ENCODE results near the gene SIRT3. TPM values are rescaled to one million over a fixed set of nuclear protein-coding genes. Genes with fewer than 3 reads are reported as not detected.

The SIRT3 gene
- 17.0 to 20.8 TPM (median 20.4 TPM) in 5 replicates for total RNA-seq (2022; extraction: Qiagen RNA extraction; ENCODE audit: low read depth)

GRCh38 chr11:235997-236773 is at the start of gene SIRT3:
Gene SIRT3 (minus strand): TSS chr11:236342. CDS start chr11:236328, 14 bp downstream.

DNA sequence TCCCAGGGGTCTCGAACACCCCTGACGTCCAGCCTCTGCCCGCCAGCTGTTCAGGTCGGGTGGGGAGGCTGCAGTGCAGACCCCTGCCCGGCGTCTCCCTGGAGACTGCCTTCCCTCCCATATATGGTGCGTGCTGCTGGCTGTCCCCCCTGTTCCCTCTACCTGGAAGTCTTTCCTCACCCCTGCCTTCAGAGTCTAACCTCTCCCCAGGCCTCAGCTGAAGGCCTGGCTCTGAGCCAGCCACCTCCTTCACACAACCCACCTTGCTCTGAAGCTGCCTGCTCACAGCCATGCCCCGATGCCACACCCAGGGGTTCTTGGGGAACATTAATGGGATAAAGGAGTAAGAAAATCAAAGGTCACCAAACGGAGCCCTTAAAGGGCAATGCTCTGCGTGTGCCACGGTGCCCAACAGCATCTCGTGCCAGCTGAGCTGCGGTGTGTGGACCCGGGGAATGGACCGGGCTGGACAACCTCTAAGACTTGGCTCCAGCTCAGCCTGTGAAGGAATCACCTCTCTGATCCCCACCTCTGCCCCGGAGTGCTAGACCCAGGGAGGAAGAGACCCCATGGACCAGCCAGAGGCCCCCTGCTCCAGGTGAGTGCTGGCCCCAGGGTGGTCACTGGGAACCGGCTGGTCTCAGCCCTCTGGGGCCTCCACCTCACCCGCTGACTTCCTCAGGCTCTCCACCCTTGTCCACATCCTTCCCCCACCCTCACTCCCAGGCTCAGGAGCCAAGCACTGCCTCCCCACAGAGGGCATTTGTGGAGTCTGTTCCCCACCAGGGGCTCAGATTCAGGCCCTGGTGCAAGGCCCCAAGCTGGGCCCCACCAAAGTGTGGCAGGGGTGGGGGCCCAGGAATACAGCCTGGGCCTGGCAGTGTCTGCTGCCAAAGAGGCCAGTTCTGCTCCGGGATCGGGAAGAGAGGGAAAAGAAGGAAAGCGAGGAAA is 42.1 kb upstream of the SIRT3 start, which contains the start of gene NLRP6:
TSS of gene NLRP6 (plus strand) at position 407 of the 951 bp plus-strand sequence. CDS start at position 570, 163 bp downstream.

DNA sequence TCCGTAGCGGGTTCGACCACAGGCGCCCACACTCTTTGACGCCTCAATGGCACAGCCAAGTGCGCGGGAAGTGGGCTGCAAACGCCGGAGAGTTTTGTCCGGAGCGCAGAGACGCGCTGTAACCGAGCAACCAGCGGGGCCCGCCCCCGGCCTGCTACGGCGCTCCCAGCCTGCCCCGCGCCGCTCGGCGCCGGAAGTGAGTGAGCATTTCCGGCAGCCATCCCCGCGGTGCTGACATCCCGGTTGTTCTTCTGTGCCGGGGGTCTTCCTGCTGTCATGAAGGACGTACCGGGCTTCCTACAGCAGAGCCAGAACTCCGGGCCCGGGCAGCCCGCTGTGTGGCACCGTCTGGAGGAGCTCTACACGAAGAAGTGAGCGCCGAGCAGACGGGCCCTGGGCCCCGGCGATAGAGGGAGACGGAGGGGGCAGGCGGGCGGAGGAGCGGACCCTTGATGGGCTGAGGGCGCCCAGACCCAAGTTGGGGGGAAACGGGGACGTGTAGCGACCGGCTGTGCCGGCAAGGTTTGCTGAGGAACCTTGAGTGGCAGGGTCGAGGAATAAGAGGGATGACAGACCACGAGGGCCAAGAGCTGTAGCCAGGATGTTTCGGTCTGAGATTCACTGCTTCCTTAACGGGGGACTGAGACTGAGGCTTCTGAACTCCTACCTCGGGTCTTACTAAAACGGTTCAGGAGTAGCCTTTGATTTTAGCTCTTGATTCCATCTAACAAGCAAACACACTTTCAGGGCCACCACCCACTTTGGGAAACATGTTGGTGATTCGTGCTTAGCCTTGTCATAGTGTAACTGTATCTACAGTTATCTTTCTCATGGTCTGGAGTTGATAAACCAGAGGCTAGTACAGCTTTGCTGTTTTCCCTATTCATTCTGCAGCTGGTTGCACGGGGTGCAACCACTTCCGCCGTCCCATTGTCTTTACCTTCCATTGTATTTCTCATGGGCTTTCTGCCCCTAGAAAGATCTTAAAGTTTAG is 929 bp upstream of the SIRT3 start, which contains the start of gene PSMD13:
TSS of gene PSMD13 (plus strand) at position 203 of the 994 bp plus-strand sequence. CDS start at position 277, 74 bp downstream.

GRCh38 chr11:207208-207862 is 28.8 kb downstream of the SIRT3 start, which contains the start of the genes BET1L and RIC8A:
Gene BET1L (minus strand): TSS chr11:207399. CDS start chr11:207321, 78 bp downstream.
Gene RIC8A (plus strand): TSS chr11:207708. CDS start chr11:208855, 1,147 bp downstream.

GRCh38 chr11:192674-193128 is 43.4 kb downstream of the SIRT3 start, which contains the start of gene SCGB1C1:
Gene SCGB1C1 (plus strand): TSS chr11:193078. CDS start chr11:193100, 22 bp downstream.

Other genes starting within 250 kb of the SIRT3 start
- not detected in 5 replicates for gene SCGB1C1, start 43.3 kb downstream of the SIRT3 start, total RNA-seq (2022; extraction: Qiagen RNA extraction; ENCODE audit: low read depth)
- 28.4 to 49.2 TPM (median 46.5 TPM) in 5 replicates for gene BET1L, start 28.9 kb downstream of the SIRT3 start, total RNA-seq (2022; extraction: Qiagen RNA extraction; ENCODE audit: low read depth)
- gene RIC8A, start 28.6 kb downstream of the SIRT3 start, total RNA-seq (2022; extraction: Qiagen RNA extraction; ENCODE audit: low read depth): 101 to 126 TPM (median 120 TPM) in 5 replicates
- 150 to 190 TPM (median 171 TPM) in 5 replicates for gene PSMD13, start 634 bp upstream of the SIRT3 start, total RNA-seq (2022; extraction: Qiagen RNA extraction; ENCODE audit: low read depth)
- gene NLRP6, start 42.1 kb upstream of the SIRT3 start, total RNA-seq (2022; extraction: Qiagen RNA extraction; ENCODE audit: low read depth): not detected in 5 replicates
- gene PGGHG, start 52.8 kb upstream of the SIRT3 start, total RNA-seq (2022; extraction: Qiagen RNA extraction; ENCODE audit: low read depth): 5.8 to 14.1 TPM (median 10.6 TPM) in 5 replicates
- not detected in 5 replicates for gene IFITM5, start 63.2 kb upstream of the SIRT3 start, total RNA-seq (2022; extraction: Qiagen RNA extraction; ENCODE audit: low read depth)
- gene IFITM2, start 71.5 kb upstream of the SIRT3 start, total RNA-seq (2022; extraction: Qiagen RNA extraction; ENCODE audit: low read depth): 54.7 to 70.8 TPM (median 61.4 TPM) in 5 replicates
- 0.26 to 0.53 TPM (median 0.51 TPM) in 3 of 5 replicates, not detected in the others for gene IFITM1, start 77.7 kb upstream of the SIRT3 start, total RNA-seq (2022; extraction: Qiagen RNA extraction; ENCODE audit: low read depth)
- gene IFITM3, start 84.5 kb upstream of the SIRT3 start, total RNA-seq (2022; extraction: Qiagen RNA extraction; ENCODE audit: low read depth): 20.3 to 33.7 TPM (median 31.1 TPM) in 5 replicates
- 11.3 to 21.7 TPM (median 14.1 TPM) in 5 replicates for gene B4GALNT4, start 133.2 kb upstream of the SIRT3 start, total RNA-seq (2022; extraction: Qiagen RNA extraction; ENCODE audit: low read depth)
- 23.3 to 42.5 TPM (median 38.8 TPM) in 5 replicates for gene PKP3, start 157.9 kb upstream of the SIRT3 start, total RNA-seq (2022; extraction: Qiagen RNA extraction; ENCODE audit: low read depth)
- gene SIGIRR, start 178.7 kb upstream of the SIRT3 start, total RNA-seq (2022; extraction: Qiagen RNA extraction; ENCODE audit: low read depth): 57.1 to 99.3 TPM (median 83.7 TPM) in 5 replicates
- 0.44 to 1.5 TPM (median 1.1 TPM) in 5 replicates for gene ANO9, start 205.7 kb upstream of the SIRT3 start, total RNA-seq (2022; extraction: Qiagen RNA extraction; ENCODE audit: low read depth)
- gene PTDSS2, start 213.9 kb upstream of the SIRT3 start, total RNA-seq (2022; extraction: Qiagen RNA extraction; ENCODE audit: low read depth): 26.9 to 53.0 TPM (median 47.1 TPM) in 5 replicates

All from A549 treated with ZK216348 at 1 μM for 4 hours (cell line).